ENCODE measurements around the gene PNKD. TPM values are rescaled to one million over a fixed set of nuclear protein-coding genes. Genes with fewer than 3 reads are reported as not detected.
A peak's percentile ranks its signal among the peaks of the same experiment; 100 is the strongest.

PNKD gene
- total and polyA plus RNA-seq, 10 of the 15 experiments (the other 5 are each of a cell fraction or from before 2014, with no cell fraction given), result 27.2 to 106 (median 61.3) TPM

DNA sequence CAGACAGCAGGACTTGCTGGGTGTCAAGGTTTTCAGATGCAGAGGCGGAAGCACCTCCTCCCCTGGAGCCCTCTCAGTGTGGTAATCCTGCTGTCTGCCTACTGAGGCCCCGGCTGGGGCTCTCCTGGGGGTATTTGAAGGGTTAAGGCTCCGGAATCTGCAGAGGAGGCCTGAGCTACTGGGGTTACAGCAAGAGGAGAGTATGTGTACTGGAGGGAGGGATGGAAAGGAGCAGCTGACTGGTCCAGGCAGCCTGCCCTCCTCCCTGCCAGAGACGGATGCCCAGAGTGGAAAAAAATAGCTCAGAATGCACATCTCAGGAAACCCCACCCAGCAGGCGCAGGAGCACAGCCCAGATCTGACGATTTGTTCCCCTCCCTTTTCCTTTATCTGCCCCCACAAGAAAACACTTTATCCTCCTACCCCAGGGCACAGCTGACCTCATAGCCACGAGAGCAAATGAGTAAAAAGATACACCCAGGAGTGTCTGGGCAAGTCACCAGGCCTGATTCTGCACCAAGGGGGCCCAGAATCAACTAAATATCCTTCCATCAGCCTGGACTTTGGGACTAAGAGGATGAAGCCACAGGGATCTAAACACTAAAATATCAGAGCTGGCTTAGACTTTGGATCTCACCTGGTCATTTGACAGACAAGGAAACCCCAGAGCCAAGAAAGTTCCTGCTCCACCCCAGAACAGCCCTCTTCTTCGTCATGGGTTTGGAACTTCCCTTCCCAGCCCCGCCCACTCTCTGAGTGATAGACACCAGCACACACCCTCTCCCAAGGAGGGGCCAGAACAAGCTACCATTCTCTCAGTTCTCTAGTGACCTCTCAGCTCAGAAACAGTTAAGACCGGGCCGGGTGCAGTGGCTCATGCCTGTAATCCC is 16.5 kb downstream of the PNKD start (continued):
- TF ChIP-seq RFX5 (IDR thresholded peaks at IDR 0.05; ENCODE audit: low read depth, low read length) (peak; percentile 37; the same call in 1 of the 2 replicates), EGR1 (IDR thresholded peaks at IDR 0.05; ENCODE audit: borderline replicate concordance in 1 of 2, low read depth in 2 of 2, low read length in 2 of 2) (peak in 1 of 2 experiments; percentile 25; a peak in 1 of 3 replicates)
- TF ChIP-seq, protein P1, sequence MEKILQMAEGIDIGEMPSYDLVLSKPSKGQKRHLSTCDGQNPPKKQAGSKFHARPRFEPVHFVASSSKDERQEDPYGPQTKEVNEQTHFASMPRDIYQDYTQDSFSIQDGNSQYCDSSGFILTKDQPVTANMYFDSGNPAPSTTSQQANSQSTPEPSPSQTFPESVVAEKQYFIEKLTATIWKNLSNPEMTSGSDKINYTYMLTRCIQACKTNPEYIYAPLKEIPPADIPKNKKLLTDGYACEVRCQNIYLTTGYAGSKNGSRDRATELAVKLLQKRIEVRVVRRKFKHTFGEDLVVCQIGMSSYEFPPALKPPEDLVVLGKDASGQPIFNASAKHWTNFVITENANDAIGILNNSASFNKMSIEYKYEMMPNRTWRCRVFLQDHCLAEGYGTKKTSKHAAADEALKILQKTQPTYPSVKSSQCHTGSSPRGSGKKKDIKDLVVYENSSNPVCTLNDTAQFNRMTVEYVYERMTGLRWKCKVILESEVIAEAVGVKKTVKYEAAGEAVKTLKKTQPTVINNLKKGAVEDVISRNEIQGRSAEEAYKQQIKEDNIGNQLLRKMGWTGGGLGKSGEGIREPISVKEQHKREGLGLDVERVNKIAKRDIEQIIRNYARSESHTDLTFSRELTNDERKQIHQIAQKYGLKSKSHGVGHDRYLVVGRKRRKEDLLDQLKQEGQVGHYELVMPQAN (conservative IDR thresholded peaks at IDR 0.05), result peak; percentile 27; the same call in 1 of the 2 replicates
- TF ChIP-seq, protein P2, sequence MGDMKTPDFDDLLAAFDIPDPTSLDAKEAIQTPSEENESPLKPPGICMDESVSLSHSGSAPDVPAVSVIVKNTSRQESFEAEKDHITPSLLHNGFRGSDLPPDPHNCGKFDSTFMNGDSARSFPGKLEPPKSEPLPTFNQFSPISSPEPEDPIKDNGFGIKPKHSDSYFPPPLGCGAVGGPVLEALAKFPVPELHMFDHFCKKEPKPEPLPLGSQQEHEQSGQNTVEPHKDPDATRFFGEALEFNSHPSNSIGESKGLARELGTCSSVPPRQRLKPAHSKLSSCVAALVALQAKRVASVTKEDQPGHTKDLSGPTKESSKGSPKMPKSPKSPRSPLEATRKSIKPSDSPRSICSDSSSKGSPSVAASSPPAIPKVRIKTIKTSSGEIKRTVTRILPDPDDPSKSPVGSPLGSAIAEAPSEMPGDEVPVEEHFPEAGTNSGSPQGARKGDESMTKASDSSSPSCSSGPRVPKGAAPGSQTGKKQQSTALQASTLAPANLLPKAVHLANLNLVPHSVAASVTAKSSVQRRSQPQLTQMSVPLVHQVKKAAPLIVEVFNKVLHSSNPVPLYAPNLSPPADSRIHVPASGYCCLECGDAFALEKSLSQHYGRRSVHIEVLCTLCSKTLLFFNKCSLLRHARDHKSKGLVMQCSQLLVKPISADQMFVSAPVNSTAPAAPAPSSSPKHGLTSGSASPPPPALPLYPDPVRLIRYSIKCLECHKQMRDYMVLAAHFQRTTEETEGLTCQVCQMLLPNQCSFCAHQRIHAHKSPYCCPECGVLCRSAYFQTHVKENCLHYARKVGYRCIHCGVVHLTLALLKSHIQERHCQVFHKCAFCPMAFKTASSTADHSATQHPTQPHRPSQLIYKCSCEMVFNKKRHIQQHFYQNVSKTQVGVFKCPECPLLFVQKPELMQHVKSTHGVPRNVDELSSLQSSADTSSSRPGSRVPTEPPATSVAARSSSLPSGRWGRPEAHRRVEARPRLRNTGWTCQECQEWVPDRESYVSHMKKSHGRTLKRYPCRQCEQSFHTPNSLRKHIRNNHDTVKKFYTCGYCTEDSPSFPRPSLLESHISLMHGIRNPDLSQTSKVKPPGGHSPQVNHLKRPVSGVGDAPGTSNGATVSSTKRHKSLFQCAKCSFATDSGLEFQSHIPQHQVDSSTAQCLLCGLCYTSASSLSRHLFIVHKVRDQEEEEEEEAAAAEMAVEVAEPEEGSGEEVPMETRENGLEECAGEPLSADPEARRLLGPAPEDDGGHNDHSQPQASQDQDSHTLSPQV (IDR thresholded peaks at IDR 0.05), result no peak
- TF ChIP-seq, protein P3, sequence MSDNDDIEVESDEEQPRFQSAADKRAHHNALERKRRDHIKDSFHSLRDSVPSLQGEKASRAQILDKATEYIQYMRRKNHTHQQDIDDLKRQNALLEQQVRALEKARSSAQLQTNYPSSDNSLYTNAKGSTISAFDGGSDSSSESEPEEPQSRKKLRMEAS (IDR thresholded peaks at IDR 0.05; ENCODE audit: low read depth, low read length), result no peak
- TF ChIP-seq, protein P4, sequence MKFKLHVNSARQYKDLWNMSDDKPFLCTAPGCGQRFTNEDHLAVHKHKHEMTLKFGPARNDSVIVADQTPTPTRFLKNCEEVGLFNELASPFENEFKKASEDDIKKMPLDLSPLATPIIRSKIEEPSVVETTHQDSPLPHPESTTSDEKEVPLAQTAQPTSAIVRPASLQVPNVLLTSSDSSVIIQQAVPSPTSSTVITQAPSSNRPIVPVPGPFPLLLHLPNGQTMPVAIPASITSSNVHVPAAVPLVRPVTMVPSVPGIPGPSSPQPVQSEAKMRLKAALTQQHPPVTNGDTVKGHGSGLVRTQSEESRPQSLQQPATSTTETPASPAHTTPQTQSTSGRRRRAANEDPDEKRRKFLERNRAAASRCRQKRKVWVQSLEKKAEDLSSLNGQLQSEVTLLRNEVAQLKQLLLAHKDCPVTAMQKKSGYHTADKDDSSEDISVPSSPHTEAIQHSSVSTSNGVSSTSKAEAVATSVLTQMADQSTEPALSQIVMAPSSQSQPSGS (IDR thresholded peaks at IDR 0.05; ENCODE audit: low read length), result no peak
